Measurements from ENCODE around the gene MCOLN2. TPM values are rescaled to one million over a fixed set of nuclear protein-coding genes. Genes with fewer than 3 reads are reported as not detected.
A peak's percentile ranks its signal among the peaks of the same experiment; 100 is the strongest.

Gene MCOLN2
- total and polyA plus RNA-seq, 2 donors (not counting 1 experiment from before 2014, with no cell fraction given) = 23.9 to 25.8 TPM

DNA sequence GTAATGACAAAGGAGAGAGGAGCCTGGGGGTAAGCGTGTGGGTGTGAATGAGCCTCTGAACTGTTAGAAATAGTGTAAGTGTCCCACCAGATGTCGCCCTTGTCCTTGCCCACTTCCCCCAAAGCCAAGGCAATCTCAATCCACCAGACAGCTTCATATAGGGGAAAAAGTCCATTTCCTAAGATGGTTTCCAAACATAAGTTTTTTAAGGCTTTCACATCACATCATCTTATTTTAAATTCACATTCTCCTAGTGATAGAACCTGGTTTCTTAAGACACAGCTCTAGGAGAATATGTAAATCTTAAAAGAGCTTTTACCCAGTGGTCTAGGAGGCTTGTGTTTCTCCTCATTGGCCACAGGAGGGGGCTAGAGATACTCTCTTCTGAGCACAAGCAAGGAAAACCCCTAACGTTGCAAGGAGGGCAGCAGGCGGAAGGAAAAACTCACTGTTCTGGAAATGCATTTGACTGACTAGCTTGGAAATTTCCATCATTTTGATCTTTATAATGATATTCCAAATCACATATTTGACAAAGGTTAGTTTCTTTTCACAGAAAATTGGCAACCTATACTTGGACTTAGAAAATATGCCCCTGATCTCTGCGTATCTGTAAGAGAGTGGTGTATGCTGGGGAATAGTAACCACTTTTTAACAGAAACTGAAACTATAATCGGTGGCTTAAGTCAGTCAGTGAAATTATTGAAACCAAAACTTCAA lies 52.0 kb downstream of the MCOLN2 start:
- no peaks in the 10 kb centered on the region for H3K27me3 ChIP-seq (replicated peaks in 1 of 4; ENCODE audit: control extremely low read depth in 1 of 4, control insufficient read depth in 3 of 4, insufficient read depth in 4 of 4, low read length in 3 of 4)
- H3K79me2 ChIP-seq (ENCODE audit: control insufficient read depth, insufficient read depth, low read length) = no peaks in the 10 kb centered on the region
- no peaks in the 10 kb centered on the region for H3K36me3 ChIP-seq (replicated peaks in 1 of 2; ENCODE audit: control extremely low read depth in 1 of 2, control insufficient read depth in 1 of 2, extremely low read depth in 1 of 2, insufficient read depth in 2 of 2, low read length in 1 of 2)
- peak overlapping the region; percentile 72 for H2AFZ ChIP-seq (ENCODE audit: insufficient read depth, low read depth, low read length, poor library complexity, severe bottlenecking)
- peaks cover 0 to 11% (median under 1%) of the 10 kb centered on the region in 3 donors for H3K9me3 ChIP-seq (ENCODE audit: control extremely low read depth in 1 of 3, control insufficient read depth in 2 of 3, insufficient read depth in 1 of 3, low read length in 2 of 3)
- intact Hi-C loops (cut with micrococcal nuclease) = loop anchor here (1.0 to 5.0 kb wide), 11 partner anchors 52 to 762 kb away; partner anchors contain the start of genes BCL10, C1orf52, MCOLN2 and MCOLN3
- Mint-ChIP-seq H3K4me1 (peaks cover 10% of the 10 kb centered on the region), H3K27ac (peak overlapping the region; percentile 87), H3K9me3 (ENCODE audit: insufficient read depth) (peaks cover 4% of the 10 kb centered on the region), H3K27me3 (no peaks in the 10 kb centered on the region), H3K4me3 (peak overlapping the region; percentile 80)
- H3K4me1 ChIP-seq (ENCODE audit: control insufficient read depth in 2 of 2, insufficient read depth in 2 of 2, low read length in 2 of 2) = peaks cover 0 to 13% of the 10 kb centered on the region in 2 donors
- ChIA-PET POLR2A (interaction anchor here (0.7 to 1.3 kb wide), 5 partner anchors 49 to 332 kb away, joined by 3 to 16 read pairs (median 4); partner anchors contain the start of genes BCL10 and C1orf52), CTCF (interaction anchor here (0.6 to 11.9 kb wide), 65 partner anchors 9 to 1184 kb away, joined by 3 to 458 read pairs (median 5); partner anchors contain the start of genes BCL10, C1orf52, MCOLN2 and MCOLN3)
- TF ChIP-seq EZH2 (IDR thresholded peaks at IDR 0.05; ENCODE audit: borderline replicate concordance, insufficient read depth, low read depth, low read length, poor library complexity, severe bottlenecking) = no peak
- TF ChIP-seq, protein P1, sequence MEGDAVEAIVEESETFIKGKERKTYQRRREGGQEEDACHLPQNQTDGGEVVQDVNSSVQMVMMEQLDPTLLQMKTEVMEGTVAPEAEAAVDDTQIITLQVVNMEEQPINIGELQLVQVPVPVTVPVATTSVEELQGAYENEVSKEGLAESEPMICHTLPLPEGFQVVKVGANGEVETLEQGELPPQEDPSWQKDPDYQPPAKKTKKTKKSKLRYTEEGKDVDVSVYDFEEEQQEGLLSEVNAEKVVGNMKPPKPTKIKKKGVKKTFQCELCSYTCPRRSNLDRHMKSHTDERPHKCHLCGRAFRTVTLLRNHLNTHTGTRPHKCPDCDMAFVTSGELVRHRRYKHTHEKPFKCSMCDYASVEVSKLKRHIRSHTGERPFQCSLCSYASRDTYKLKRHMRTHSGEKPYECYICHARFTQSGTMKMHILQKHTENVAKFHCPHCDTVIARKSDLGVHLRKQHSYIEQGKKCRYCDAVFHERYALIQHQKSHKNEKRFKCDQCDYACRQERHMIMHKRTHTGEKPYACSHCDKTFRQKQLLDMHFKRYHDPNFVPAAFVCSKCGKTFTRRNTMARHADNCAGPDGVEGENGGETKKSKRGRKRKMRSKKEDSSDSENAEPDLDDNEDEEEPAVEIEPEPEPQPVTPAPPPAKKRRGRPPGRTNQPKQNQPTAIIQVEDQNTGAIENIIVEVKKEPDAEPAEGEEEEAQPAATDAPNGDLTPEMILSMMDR (IDR thresholded peaks at IDR 0.05) = peak; percentile 99
- H3K9ac ChIP-seq (ENCODE audit: low read length) = peak overlapping the region; percentile 68
- 20% methylated on average over 1 of the region's 6 CpGs for WGBS (ENCODE audit: insufficient coverage)
- DNase-seq (peak; percentile 95), ATAC-seq (ENCODE audit: low read depth) (peak; percentile 93)
- H3K27ac ChIP-seq (ENCODE audit: low read length in 2 of 2) = peak overlapping the region; percentile 78 to 83
- H3K4me2 ChIP-seq (replicated peaks; ENCODE audit: low read depth, low read length, poor library complexity, severe bottlenecking) = peak overlapping the region; percentile 65
- no peaks in the 10 kb centered on the region for H4K20me1 ChIP-seq (ENCODE audit: control insufficient read depth, insufficient read depth, low read length, poor library complexity, severe bottlenecking)
- peak overlapping the region; percentile 49 to 76 (median 60) for H3K4me3 ChIP-seq (ENCODE audit: control extremely low read depth in 1 of 5, extremely low read depth in 1 of 5, insufficient read depth in 1 of 5, low read depth in 2 of 5, low read length in 4 of 5)

DNA sequence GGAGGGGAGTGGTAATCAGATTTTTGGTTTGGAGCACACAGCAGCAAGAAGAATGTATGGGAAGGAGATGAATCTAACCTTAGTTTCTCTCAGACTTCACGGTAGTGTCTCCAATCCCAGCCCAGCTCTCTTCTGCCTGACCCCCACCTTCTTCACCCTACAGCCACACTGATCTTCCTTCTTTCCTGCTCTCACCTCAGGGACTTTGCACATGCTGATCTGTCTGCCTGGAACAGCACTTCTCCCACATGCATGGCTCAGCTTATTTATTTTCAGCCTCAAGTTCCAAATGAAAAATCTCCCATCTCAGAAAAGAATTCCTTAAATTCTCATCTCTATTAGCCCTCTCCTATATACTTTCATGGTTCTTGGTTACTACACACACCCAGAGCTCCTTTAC lies 55.1 kb downstream of the MCOLN2 start:
- no peaks in the 10 kb centered on the region for H3K9me3 Mint-ChIP-seq (ENCODE audit: insufficient read depth)
- intact Hi-C loops (cut with micrococcal nuclease) = loop anchor here (5.0 kb wide), 1 partner anchor 765 kb away; the partner anchor contains the start of gene ZNHIT6

More for the DNA sequence above, 55.1 kb downstream of the MCOLN2 start:
- H3K4me1 ChIP-seq (ENCODE audit: control insufficient read depth in 2 of 2, insufficient read depth in 2 of 2, low read length in 2 of 2) = peaks cover 0 to 13% of the 10 kb centered on the region in 2 donors
- no peaks in the 10 kb centered on the region for H3K9me3 ChIP-seq (ENCODE audit: control extremely low read depth in 1 of 3, control insufficient read depth in 2 of 3, insufficient read depth in 1 of 3, low read length in 2 of 3)
- Mint-ChIP-seq H3K4me3 (no peak overlapping the region), H3K27ac (no peak overlapping the region), H3K4me1 (peaks cover 10% of the 10 kb centered on the region), H3K27me3 (no peaks in the 10 kb centered on the region)
- H3K9ac ChIP-seq (ENCODE audit: low read length) = no peak overlapping the region
- CTCF ChIA-PET = interaction anchor here (0.6 to 11.9 kb wide), 3 partner anchors 82 to 341 kb away, joined by 3 to 458 read pairs (median 223); partner anchors contain the start of gene C1orf52
- POLR2A ChIA-PET = no interaction called here
- no peak overlapping the region for H2AFZ ChIP-seq (ENCODE audit: insufficient read depth, low read depth, low read length, poor library complexity, severe bottlenecking)
- no peak for DNase-seq
- H3K4me3 ChIP-seq (ENCODE audit: control extremely low read depth in 1 of 5, extremely low read depth in 1 of 5, insufficient read depth in 1 of 5, low read depth in 2 of 5, low read length in 4 of 5) = no peak overlapping the region
- no peak for TF ChIP-seq EZH2 (IDR thresholded peaks at IDR 0.05; ENCODE audit: borderline replicate concordance, insufficient read depth, low read depth, low read length, poor library complexity, severe bottlenecking)
- TF ChIP-seq, protein P1 (IDR thresholded peaks at IDR 0.05) = no peak
- ATAC-seq (ENCODE audit: low read depth) = no peak
- no peak overlapping the region for H3K4me2 ChIP-seq (replicated peaks; ENCODE audit: low read depth, low read length, poor library complexity, severe bottlenecking)
- H3K27ac ChIP-seq (ENCODE audit: low read length in 2 of 2) = no peak overlapping the region
- 100% methylated on average over 1 of the region's 1 CpG for WGBS (ENCODE audit: insufficient coverage)
- H4K20me1 ChIP-seq (ENCODE audit: control insufficient read depth, insufficient read depth, low read length, poor library complexity, severe bottlenecking) = no peaks in the 10 kb centered on the region
- no peaks in the 10 kb centered on the region for H3K79me2 ChIP-seq (ENCODE audit: control insufficient read depth, insufficient read depth, low read length)
- no peaks in the 10 kb centered on the region for H3K36me3 ChIP-seq (replicated peaks in 1 of 2; ENCODE audit: control extremely low read depth in 1 of 2, control insufficient read depth in 1 of 2, extremely low read depth in 1 of 2, insufficient read depth in 2 of 2, low read length in 1 of 2)
- H3K27me3 ChIP-seq (replicated peaks in 1 of 4; ENCODE audit: control extremely low read depth in 1 of 4, control insufficient read depth in 3 of 4, insufficient read depth in 4 of 4, low read length in 3 of 4) = no peaks in the 10 kb centered on the region

Measured in B cell (primary cell).